GM21526 (cell line): ENCODE measurements around the gene CACHD1.

Source experiments
- ATAC-seq: cut with Tn5 transposase; IDR thresholded peaks from one replicate; pipeline ENCODE4 v1.9.1; 2021; ENCODE audit warnings: moderate library complexity; ENCODE audit not compliant: unreplicated experiment, low FRiP score

CACHD1 gene

GRCh38 chr1:64518692-64519481 is 49.0 kb downstream of the CACHD1 start:
- ATAC-seq: no peak

- no peak for ATAC-seq
Measured at GRCh38 chr1:64519901-64520300, 50.0 kb downstream of the CACHD1 start.

DNA sequence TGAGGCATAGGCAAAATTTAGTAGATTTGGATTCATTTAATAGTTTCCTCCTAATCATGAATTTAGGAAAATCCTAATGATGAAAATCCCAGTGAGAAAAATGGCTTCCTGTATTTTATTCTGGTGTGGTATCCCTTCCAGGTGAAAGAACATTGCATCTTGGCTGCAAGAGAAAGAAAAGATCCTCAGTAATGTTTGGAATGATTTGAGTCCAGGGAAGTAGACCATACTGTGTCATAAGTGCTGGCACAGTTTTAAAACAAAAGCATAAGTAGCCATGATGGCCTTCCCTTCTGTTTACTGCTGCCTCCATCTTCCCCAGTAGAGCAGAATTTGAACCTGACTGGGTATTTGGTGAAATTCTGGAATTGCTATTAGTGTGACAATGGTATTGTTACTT is 52.8 kb downstream of the CACHD1 start:
- no peak for ATAC-seq

DNA sequence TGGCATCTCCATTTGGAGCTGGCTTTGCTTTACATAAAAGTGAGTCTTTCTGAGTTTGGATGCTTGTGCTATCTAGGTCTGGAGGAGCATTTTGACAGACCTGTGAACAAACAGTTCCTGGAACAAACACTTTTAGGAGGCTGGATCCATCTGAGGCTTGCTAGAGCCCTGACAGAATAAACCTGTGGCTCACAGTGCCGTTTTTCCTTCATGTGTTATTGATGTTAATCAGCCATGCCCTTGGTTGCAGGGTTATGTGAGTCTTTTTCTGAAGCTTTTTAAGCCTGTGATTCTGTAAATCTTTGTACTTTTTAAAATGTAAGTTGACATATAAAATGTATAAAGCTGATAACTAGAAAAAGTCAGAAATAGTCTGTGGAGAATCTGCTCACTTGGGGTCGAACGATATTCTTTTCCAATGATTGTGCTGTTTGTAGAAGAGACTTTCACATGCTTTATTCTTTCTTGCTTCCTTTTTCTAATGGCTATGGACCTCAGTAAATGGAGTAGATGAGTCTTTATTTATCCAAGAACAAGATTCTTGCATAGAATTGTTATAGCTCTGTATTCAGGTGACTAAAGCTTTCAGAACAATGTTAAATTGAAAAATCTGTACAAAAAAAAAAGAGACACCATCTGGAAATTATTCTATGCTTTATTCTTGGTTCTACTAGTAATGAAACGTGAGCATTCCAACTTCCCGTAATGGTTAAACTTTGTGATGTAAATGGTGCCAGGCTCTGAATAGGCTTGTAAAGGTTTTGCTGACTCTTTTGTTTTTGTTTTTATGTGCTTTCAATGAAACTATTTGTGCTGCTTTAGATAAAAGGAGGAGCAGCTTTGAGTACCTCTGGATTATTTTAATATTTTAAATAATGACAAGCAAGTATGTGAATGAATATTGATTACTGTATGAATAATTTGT is 53.7 kb downstream of the CACHD1 start:
- ATAC-seq: no peak

DNA sequence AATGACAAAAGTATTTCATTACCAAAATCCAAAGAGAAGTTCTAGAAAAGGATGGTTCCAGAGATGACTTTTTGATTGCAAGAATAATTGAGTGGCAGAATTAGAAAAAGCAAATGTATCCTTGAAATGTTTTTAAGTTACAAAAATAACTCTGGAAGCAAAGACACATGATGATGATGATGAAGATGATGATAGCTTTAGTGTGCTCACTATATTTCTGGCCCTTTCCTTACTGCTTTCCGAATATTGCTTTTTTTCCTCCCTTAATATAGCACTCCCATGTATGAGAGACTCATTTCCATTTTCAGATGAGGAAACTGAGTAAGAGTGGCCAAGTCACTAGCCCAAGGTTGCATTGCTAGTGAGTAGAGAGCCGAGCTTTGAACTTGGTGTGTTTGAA is 54.7 kb downstream of the CACHD1 start:
- ATAC-seq: no peak

- ATAC-seq: no peak
Measured at GRCh38 chr1:64525116-64525686, 55.3 kb downstream of the CACHD1 start.

GRCh38 chr1:64526312-64526711 is 56.4 kb downstream of the CACHD1 start:
- no peak for ATAC-seq

DNA sequence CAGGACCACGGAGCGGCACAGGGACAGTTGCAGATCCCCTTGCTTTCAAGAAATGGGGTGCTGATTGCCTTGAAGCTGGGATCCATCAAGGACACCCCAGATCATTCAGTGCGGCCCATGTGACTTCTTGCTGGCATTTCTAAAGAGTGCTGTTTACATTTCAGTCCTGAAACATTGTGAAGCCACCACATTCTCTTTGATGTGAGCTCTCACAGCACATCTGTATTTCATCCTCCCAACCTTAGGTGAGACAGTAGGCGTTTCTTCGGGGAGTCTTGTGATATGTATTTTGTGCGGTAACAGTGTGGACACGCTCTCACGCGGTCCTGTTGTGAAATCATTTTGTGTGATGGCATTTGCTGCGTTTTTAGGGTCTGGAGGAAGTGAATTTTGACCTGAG is 57.2 kb downstream of the CACHD1 start:
- no peak for ATAC-seq

GRCh38 chr1:64527786-64528185 is 57.9 kb downstream of the CACHD1 start:
- no peak for ATAC-seq

DNA sequence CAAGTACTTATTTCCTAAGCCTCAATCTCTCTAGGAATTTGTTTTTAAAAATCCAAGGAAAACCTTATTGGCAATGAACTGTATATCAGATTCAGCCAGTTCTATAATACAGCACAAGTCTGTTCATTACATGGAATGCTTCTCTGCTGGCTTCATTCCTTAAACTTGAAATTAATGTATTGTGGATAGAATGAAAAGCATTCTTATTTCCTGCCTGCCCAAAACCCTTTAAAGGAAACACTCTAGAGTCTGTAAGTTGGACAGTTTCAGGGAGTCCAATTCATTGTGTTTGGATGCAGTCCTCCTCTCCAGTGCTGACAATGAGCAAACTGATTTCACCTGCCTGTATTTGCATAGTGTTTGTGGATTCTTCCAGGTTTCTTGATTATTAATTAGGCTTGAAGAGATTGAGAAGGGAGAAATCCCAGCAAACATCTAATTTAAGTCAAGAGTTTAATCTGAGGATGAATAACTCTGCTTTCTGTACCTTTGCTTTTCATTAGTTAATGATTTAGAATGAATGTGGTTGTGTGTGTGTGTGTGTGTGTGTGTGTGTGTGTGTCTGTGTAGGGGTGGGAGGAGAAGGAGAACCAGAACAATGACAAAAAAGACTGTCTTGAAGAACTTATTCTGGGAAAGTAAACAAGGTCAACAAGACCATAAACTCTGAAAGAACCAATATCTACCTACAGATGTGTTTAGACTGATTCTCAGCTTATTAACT is 61.2 kb downstream of the CACHD1 start:
- no peak for ATAC-seq

- ATAC-seq: no peak
Measured at GRCh38 chr1:64532646-64533045, 62.7 kb downstream of the CACHD1 start.

- no peak for ATAC-seq
Measured at GRCh38 chr1:64535938-64536835, 66.3 kb downstream of the CACHD1 start.

- no peak for ATAC-seq
Measured at GRCh38 chr1:64536836-64537490, 67.0 kb downstream of the CACHD1 start.

DNA sequence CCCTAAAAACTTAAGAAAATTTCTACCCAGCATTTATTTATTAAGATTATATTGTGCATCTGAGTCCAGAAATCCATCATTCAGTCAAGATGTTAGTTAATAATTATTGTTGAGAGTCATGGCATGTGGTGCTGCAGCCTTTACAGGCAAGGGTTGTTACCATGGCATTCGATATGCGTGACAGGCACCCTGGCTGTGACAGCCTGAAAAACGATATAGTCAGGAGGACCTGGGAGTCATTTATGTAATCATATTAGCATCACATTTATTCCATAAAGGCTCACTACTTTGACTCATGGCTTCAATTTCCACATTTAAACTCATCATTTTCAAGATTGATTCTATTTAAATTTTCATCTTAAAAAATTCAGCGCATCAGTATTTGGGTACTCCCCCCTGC is 68.0 kb downstream of the CACHD1 start:
- ATAC-seq: no peak

- ATAC-seq: no peak
Measured at GRCh38 chr1:64538389-64538788, 68.5 kb downstream of the CACHD1 start.

GRCh38 chr1:64539289-64539688 is 69.4 kb downstream of the CACHD1 start:
- no peak for ATAC-seq

GRCh38 chr1:64539781-64540218 is 69.9 kb downstream of the CACHD1 start:
- no peak for ATAC-seq

- no peak for ATAC-seq
Measured at GRCh38 chr1:64540265-64540791, 70.4 kb downstream of the CACHD1 start.

GRCh38 chr1:64542118-64542517 is 72.2 kb downstream of the CACHD1 start:
- no peak for ATAC-seq
